GM12878 (cell line): ENCODE results near the gene CCL2. TPM values are rescaled to one million over a fixed set of nuclear protein-coding genes. Genes with fewer than 3 reads are reported as not detected.

ENCODE experiments used
- BCL3 ChIP-seq: IDR thresholded peaks from 2 replicates; pipeline ENCODE4 v1.6.1; 2011; ENCODE audit warnings: borderline replicate concordance, low read depth, mild to moderate bottlenecking, moderate library complexity, low read length; ENCODE audit not compliant: insufficient read depth, poor library complexity, severe bottlenecking
- BCLAF1 ChIP-seq: fragments of 450-650 bp; IDR thresholded peaks from 2 replicates; pipeline ENCODE4 v1.6.1; 2017; ENCODE audit warnings: antibody characterized with exemption, mild to moderate bottlenecking, moderate library complexity
- CEBPB ChIP-seq, 2 experiments: fragments of 150-350 bp in 1 of 2; IDR thresholded peaks; 2 replicates each; pipeline ENCODE4 v1.6.1; 2012 to 2014; ENCODE audit warnings: low read depth in 2 of 2, low read length in 2 of 2, borderline replicate concordance in 1 of 2, inconsistent platforms in 1 of 2
- CREB1 ChIP-seq: IDR thresholded peaks from 2 replicates; pipeline ENCODE4 v1.6.1; 2012; ENCODE audit warnings: low read depth, mild to moderate bottlenecking, inconsistent platforms
- HDAC6 ChIP-seq: fragments of 200-600 bp; sonication (generic); IDR thresholded peaks from one replicate; pipeline ENCODE4 v1.8.0; 2017; ENCODE audit warnings: antibody characterized with exemption; ENCODE audit not compliant: unreplicated experiment
- SRF ChIP-seq, 2 experiments: IDR thresholded peaks; 2 replicates each; pipeline ENCODE4 v1.6.1; 2011; ENCODE audit warnings: low read depth in 2 of 2, low read length in 2 of 2, mild to moderate bottlenecking in 1 of 2, moderate library complexity in 1 of 2
- TBL1XR1 ChIP-seq: IDR thresholded peaks from 2 replicates; pipeline ENCODE4 v1.6.1; 2012; ENCODE audit warnings: low read depth, low read length, improper control_type of control experiment
- polyA plus RNA-seq, 11 experiments: library from polyadenylated mRNA; depleted of rRNA in 4 of 11; unstranded in 6 of 11; stranded (reverse) in 5 of 11; fragments of >200 nt; fragmentation: Nextera tagmentation in 4 of 11; fragmentation: Illumina TruSeq in 1 of 11; extraction: Ambion mirVana in 4 of 11; extraction: Trizol in 1 of 11; gene quantifications; 1 replicate in 1 of 11; 2 replicates in 10 of 11; pipeline versions ENCODE4 v1.2.1 to v1.2.3, GENCODE V29; 2011 to 2016; ENCODE audit warnings: inconsistent platforms in 2 of 11, missing spikeins in 2 of 11, low read depth in 1 of 11
- total RNA-seq, 4 experiments: library from RNA; depleted of rRNA in 3 of 4; stranded (reverse); fragments of >200 nt in 3 of 4; fragmentation: Illumina TruSeq in 1 of 4; extraction: Trizol in 1 of 4; gene quantifications; 2 replicates each; pipeline versions ENCODE4 v1.2.1 to v1.2.3, GENCODE V29; 2013 to 2021

The CCL2 gene
- total and polyA plus RNA-seq, 10 of the 15 experiments (the other 5 are each of a cell fraction or from before 2014, with no cell fraction given) = 0.16 to 0.18 TPM; not detected in 8

- TF ChIP-seq BCL3 (no peak), BCLAF1 (no peak), HDAC6 (no peak), TBL1XR1 (no peak), SRF (IDR thresholded peaks at IDR 0.05; ENCODE audit: low read depth in 2 of 2, low read length in 2 of 2) (peak; percentile 74 to 92), CEBPB (IDR thresholded peaks at IDR 0.05; ENCODE audit: borderline replicate concordance in 1 of 2, low read depth in 2 of 2, low read length in 2 of 2) (no peak), CREB1 (no peak)
These were observed 12.3 kb upstream of the CCL2 start (continued) for GRCh38 chr17:34242587-34243363.
